ENCODE measurements around the gene LDB3.

- TF ChIP-seq, protein P1, sequence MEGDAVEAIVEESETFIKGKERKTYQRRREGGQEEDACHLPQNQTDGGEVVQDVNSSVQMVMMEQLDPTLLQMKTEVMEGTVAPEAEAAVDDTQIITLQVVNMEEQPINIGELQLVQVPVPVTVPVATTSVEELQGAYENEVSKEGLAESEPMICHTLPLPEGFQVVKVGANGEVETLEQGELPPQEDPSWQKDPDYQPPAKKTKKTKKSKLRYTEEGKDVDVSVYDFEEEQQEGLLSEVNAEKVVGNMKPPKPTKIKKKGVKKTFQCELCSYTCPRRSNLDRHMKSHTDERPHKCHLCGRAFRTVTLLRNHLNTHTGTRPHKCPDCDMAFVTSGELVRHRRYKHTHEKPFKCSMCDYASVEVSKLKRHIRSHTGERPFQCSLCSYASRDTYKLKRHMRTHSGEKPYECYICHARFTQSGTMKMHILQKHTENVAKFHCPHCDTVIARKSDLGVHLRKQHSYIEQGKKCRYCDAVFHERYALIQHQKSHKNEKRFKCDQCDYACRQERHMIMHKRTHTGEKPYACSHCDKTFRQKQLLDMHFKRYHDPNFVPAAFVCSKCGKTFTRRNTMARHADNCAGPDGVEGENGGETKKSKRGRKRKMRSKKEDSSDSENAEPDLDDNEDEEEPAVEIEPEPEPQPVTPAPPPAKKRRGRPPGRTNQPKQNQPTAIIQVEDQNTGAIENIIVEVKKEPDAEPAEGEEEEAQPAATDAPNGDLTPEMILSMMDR (IDR thresholded peaks at IDR 0.05): no peak
- TF ChIP-seq POLR2A (IDR thresholded peaks at IDR 0.05): no peak
Observed at GRCh38 chr10:86646933-86647332, 21.4 kb upstream of the LDB3 start.
